CD4-positive, alpha-beta memory T cell (primary cell): ENCODE measurements around the gene ZFP36L2. TPM values are rescaled to one million over a fixed set of nuclear protein-coding genes. Genes with fewer than 3 reads are reported as not detected.

Experiments
- CTCF ChIA-PET: fragments of 350-600 bp; sonication (Branson Sonifier 250); formaldehyde crosslinking; loops from one replicate; lab custom pipeline; 2021; ENCODE audit warnings: inconsistent platforms; ENCODE audit not compliant: partially characterized antibody; lab: Charles Lee
- POLR2A ChIA-PET: fragments of 350-600 bp; sonication (Branson Sonifier 250); formaldehyde crosslinking; loops from one replicate; lab custom pipeline; 2021; ENCODE audit not compliant: partially characterized antibody; lab: Charles Lee
- DNase-seq, 5 donors: peaks; one replicate each; pipeline versions ENCODE4 v3.0.0 to v3.0.0-alpha.2; 2020 to 2022; ENCODE audit warnings: mixed read lengths in 1 of 5
- H3K27ac ChIP-seq: one replicate; pipeline ENCODE4 v1.7.0; 2013; ENCODE audit warnings: low read depth, low read length
- H3K27me3 ChIP-seq: 2 replicates; pipeline ENCODE4 v1.7.0; 2013; ENCODE audit warnings: mild to moderate bottlenecking, low read length, moderate library complexity; ENCODE audit not compliant: insufficient read depth
- H3K36me3 ChIP-seq: 2 replicates; pipeline ENCODE4 v1.7.0; 2013; ENCODE audit warnings: mild to moderate bottlenecking, low read length, moderate library complexity; ENCODE audit not compliant: insufficient read depth
- H3K4me1 ChIP-seq: 2 replicates; pipeline ENCODE4 v1.7.0; 2013; ENCODE audit warnings: mild to moderate bottlenecking, low read length, moderate library complexity; ENCODE audit not compliant: insufficient read depth
- H3K4me3 ChIP-seq, 2 donors: one replicate each; pipeline ENCODE4 v1.7.0; 2013; ENCODE audit warnings: low read length in 2 of 2, mild to moderate bottlenecking in 1 of 2
- H3K9me3 ChIP-seq, 2 donors: one replicate each; pipeline ENCODE4 v1.7.0; 2013; ENCODE audit warnings: low read length in 2 of 2, control low read depth in 1 of 2; ENCODE audit not compliant: control insufficient read depth in 1 of 2
- H3K27ac Mint-ChIP-seq, 7 donors: one replicate each; pipeline ENCODE4 v1.8.0; 2020 to 2021; ENCODE audit warnings: mixed read lengths in 7 of 7, mild to moderate bottlenecking in 6 of 7, inconsistent platforms in 3 of 7, moderate library complexity in 3 of 7
- H3K27me3 Mint-ChIP-seq, 2 donors: one replicate each; pipeline ENCODE4 v1.8.0; 2020 to 2021; ENCODE audit warnings: mixed read lengths in 2 of 2
- H3K36me3 Mint-ChIP-seq, 2 donors: one replicate each; pipeline ENCODE4 v1.8.0; 2020 to 2021; ENCODE audit warnings: mixed read lengths in 2 of 2, inconsistent platforms in 1 of 2, mild to moderate bottlenecking in 1 of 2
- H3K4me1 Mint-ChIP-seq, 4 donors: one replicate each; pipeline ENCODE4 v1.8.0; 2020 to 2021; ENCODE audit warnings: mixed read lengths in 4 of 4, mild to moderate bottlenecking in 1 of 4
- H3K4me3 Mint-ChIP-seq, 8 donors: one replicate each; pipeline ENCODE4 v1.8.0; 2020 to 2021; ENCODE audit warnings: mixed read lengths in 8 of 8, mild to moderate bottlenecking in 7 of 8, moderate library complexity in 6 of 8, inconsistent platforms in 3 of 8
- H3K9me3 Mint-ChIP-seq, 8 donors: one replicate each; pipeline ENCODE4 v1.8.0; 2020 to 2021; ENCODE audit warnings: mixed read lengths in 8 of 8, mild to moderate bottlenecking in 5 of 8, inconsistent platforms in 3 of 8, moderate library complexity in 1 of 8
- intact Hi-C: fragments of 100-400 bp; cut with micrococcal nuclease; formaldehyde crosslinking; loops from one replicate; pipeline ENCODE4 v1.15.1; 2023
- polyA plus RNA-seq, 2 donors: library from polyadenylated mRNA; unstranded; fragments of 300-500 nt; fragmentation: Illumina TruSeq; gene quantifications; one replicate each; pipeline ENCODE4 v1.2.3, GENCODE V29; 2021
- total RNA-seq, 2 experiments: library from RNA; stranded (reverse); gene quantifications; one replicate each; pipeline ENCODE4 v1.2.3, GENCODE V29; 2021

Gene ZFP36L2
- total and polyA plus RNA-seq, 4 experiments from 2014 or later, result 271 to 523 (median 460) TPM

GRCh38 chr2:43233218-43234212 lies 7.1 kb upstream of the ZFP36L2 start:
- ChIA-PET POLR2A (no interaction called here), CTCF (interaction anchor here (8.8 kb wide), 1 partner anchor 101 kb away, joined by 445 read pairs; no protein-coding TSS in a partner anchor)
- peaks cover 0 to 2% of the 10 kb centered on the region in 2 donors for H3K27me3 Mint-ChIP-seq
- Histone ChIP-seq H3K27me3 (no peaks in the 10 kb centered on the region), H3K4me3 (no peak overlapping the region), H3K9me3 (no peaks in the 10 kb centered on the region), H3K36me3 (no peaks in the 10 kb centered on the region), H3K4me1 (peaks cover 21% of the 10 kb centered on the region), H3K27ac (no peak overlapping the region)
- H3K9me3 Mint-ChIP-seq, result peaks cover 0 to 8% (median 0%) of the 10 kb centered on the region in 8 donors
- H3K36me3 Mint-ChIP-seq, result peaks cover 9 to 26% of the 10 kb centered on the region in 2 donors
- peaks cover 16 to 28% (median 21%) of the 10 kb centered on the region in 4 donors for H3K4me1 Mint-ChIP-seq
- DNase-seq, result no peak
- peak overlapping the region in 6 of 7 donors; percentile 5 to 65 (median 56) for H3K27ac Mint-ChIP-seq
- H3K4me3 Mint-ChIP-seq, result peak overlapping the region in 1 of 8 donors; percentile 10
- intact Hi-C loops, result no loop called here

- Mint-ChIP-seq H3K4me1 (peaks cover 17 to 33% (median 23%) of the 10 kb centered on the region in 4 donors), H3K27me3 (peaks cover 0 to 2% of the 10 kb centered on the region in 2 donors), H3K36me3 (peaks cover 9 to 30% of the 10 kb centered on the region in 2 donors), H3K9me3 (peaks cover 0 to 9% (median 0%) of the 10 kb centered on the region in 8 donors), H3K4me3 (peak overlapping the region in 1 of 8 donors; percentile 10), H3K27ac (peak overlapping the region in 5 of 7 donors; percentile 4 to 93 (median 70))
- H3K27me3 ChIP-seq, result no peaks in the 10 kb centered on the region
- no peaks in the 10 kb centered on the region for H3K36me3 ChIP-seq
- no peak for DNase-seq
- peaks cover 26% of the 10 kb centered on the region for H3K4me1 ChIP-seq
- no peaks in the 10 kb centered on the region for H3K9me3 ChIP-seq
- no peak overlapping the region for H3K27ac ChIP-seq
- intact Hi-C loops, result no loop called here
- ChIA-PET CTCF (interaction anchor here (0.9 to 8.8 kb wide), 2 partner anchors 98 to 253 kb away, joined by 3 to 445 read pairs; no protein-coding TSS in a partner anchor), POLR2A (interaction anchor here (20.3 to 46.5 kb wide), 2 partner anchors 25 to 79 kb away, joined by 1138 to 6960 read pairs; no protein-coding TSS in a partner anchor)
- H3K4me3 ChIP-seq, result no peak overlapping the region
Observed at GRCh38 chr2:43230951-43231827, 4.8 kb upstream of the ZFP36L2 start.

DNA sequence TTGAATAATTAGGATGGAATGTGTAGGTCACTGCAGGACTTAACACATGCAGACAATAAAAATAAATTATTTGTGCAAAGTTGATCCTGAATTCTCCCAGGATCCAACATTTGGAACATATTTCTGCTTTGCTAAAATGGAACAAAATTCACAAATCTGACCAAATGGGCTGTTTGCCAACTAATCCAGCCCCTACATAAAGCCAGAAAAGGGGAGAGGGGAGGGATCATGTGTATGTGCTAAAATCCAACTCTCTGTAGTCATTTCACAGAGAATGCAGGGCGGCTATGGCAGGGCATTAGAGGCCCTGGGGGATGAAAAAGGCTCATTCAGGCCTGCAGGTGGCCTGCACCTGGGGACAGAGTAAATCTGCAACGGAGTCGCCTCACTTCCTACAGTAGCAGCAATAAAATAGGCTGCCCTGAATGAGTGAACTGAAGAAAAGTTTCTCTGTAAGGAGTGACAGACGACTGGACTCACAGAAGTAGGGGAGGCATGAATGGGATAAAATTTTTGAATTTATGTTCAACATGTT lies 4.0 kb upstream of the ZFP36L2 start:
- H3K4me3 Mint-ChIP-seq, result no peak overlapping the region
- DNase-seq, result no peak
- Histone ChIP-seq H3K27ac (peak overlapping the region; percentile 6), H3K27me3 (no peaks in the 10 kb centered on the region), H3K36me3 (peaks cover 7% of the 10 kb centered on the region), H3K4me3 (no peak overlapping the region), H3K9me3 (no peaks in the 10 kb centered on the region), H3K4me1 (peaks cover 26% of the 10 kb centered on the region)
- peaks cover 16 to 33% (median 23%) of the 10 kb centered on the region in 4 donors for H3K4me1 Mint-ChIP-seq
- CTCF ChIA-PET, result interaction anchor here (1.3 to 8.8 kb wide), 5 partner anchors 11 to 254 kb away, joined by 3 to 445 read pairs (median 58); no protein-coding TSS in a partner anchor
- peaks cover 0 to 17% (median 0%) of the 10 kb centered on the region in 8 donors for H3K9me3 Mint-ChIP-seq
- intact Hi-C loops, result no loop called here
- H3K36me3 Mint-ChIP-seq, result peaks cover 12 to 35% of the 10 kb centered on the region in 2 donors
- peaks cover 0 to 2% of the 10 kb centered on the region in 2 donors for H3K27me3 Mint-ChIP-seq
- POLR2A ChIA-PET, result interaction anchor here (1.8 to 46.5 kb wide), 4 partner anchors 25 to 283 kb away, joined by 4 to 6960 read pairs (median 572); no protein-coding TSS in a partner anchor
- peak overlapping the region in 3 of 7 donors; percentile 4 to 94 (median 93) for H3K27ac Mint-ChIP-seq

- peak overlapping the region; percentile 90 to 98 (median 94) for H3K27ac Mint-ChIP-seq
- ChIA-PET CTCF (interaction anchor here (0.5 to 8.8 kb wide), 57 partner anchors 9 to 567 kb away, joined by 3 to 445 read pairs (median 5); partner anchors contain the start of gene THADA), POLR2A (interaction anchor here (0.5 to 46.5 kb wide), 20 partner anchors 10 to 418 kb away, joined by 3 to 6960 read pairs (median 6); partner anchors contain the start of gene THADA)
- peaks cover 16 to 33% (median 23%) of the 10 kb centered on the region in 4 donors for H3K4me1 Mint-ChIP-seq
- peak overlapping the region in 1 of 2 donors; percentile 88 for H3K4me3 ChIP-seq
- peak overlapping the region; percentile 82 to 99 (median 90) for H3K4me3 Mint-ChIP-seq
- peaks cover 0 to 24% (median 1%) of the 10 kb centered on the region in 8 donors for H3K9me3 Mint-ChIP-seq
- H3K27ac ChIP-seq, result peak overlapping the region; percentile 90
- peaks cover 0 to 2% of the 10 kb centered on the region in 2 donors for H3K27me3 Mint-ChIP-seq
- no peaks in the 10 kb centered on the region for H3K27me3 ChIP-seq
- intact Hi-C loops, result loop anchor here (1.0 to 5.0 kb wide), 12 partner anchors 9 to 768 kb away; partner anchors contain the start of genes LRPPRC and THADA
- peaks cover 20 to 38% of the 10 kb centered on the region in 2 donors for H3K36me3 Mint-ChIP-seq
- peak; percentile 28 to 70 (median 39) for DNase-seq
- H3K36me3 ChIP-seq, result peaks cover 17% of the 10 kb centered on the region
- no peaks in the 10 kb centered on the region for H3K9me3 ChIP-seq
- H3K4me1 ChIP-seq, result peaks cover 26% of the 10 kb centered on the region
Observed at GRCh38 chr2:43228756-43229659, 2.6 kb upstream of the ZFP36L2 start.

- H3K4me1 ChIP-seq, result peaks cover 26% of the 10 kb centered on the region
- CTCF ChIA-PET, result interaction anchor here (0.5 to 8.8 kb wide), 32 partner anchors 9 to 568 kb away, joined by 3 to 445 read pairs (median 7); partner anchors contain the start of gene THADA
- DNase-seq, result peak in 3 of 5 donors; percentile 19 to 26 (median 22)
- intact Hi-C loops, result loop anchor here (5.0 kb wide), 3 partner anchors 369 to 769 kb away; partner anchors contain the start of genes LRPPRC and THADA
- POLR2A ChIA-PET, result interaction anchor here (0.8 to 46.5 kb wide), 18 partner anchors 11 to 418 kb away, joined by 3 to 6960 read pairs (median 6); partner anchors contain the start of gene THADA
- H3K9me3 ChIP-seq, result no peaks in the 10 kb centered on the region
- peak overlapping the region in 1 of 2 donors; percentile 88 for H3K4me3 ChIP-seq
- peaks cover 16 to 33% (median 23%) of the 10 kb centered on the region in 4 donors for H3K4me1 Mint-ChIP-seq
- peaks cover 26 to 43% of the 10 kb centered on the region in 2 donors for H3K36me3 Mint-ChIP-seq
- H3K4me3 Mint-ChIP-seq, result peak overlapping the region; percentile 82 to 99 (median 90)
- H3K9me3 Mint-ChIP-seq, result peaks cover 0 to 28% (median 1%) of the 10 kb centered on the region in 8 donors
- H3K27ac ChIP-seq, result peak overlapping the region; percentile 90
- H3K27me3 Mint-ChIP-seq, result peaks cover 0 to 2% of the 10 kb centered on the region in 2 donors
- H3K27me3 ChIP-seq, result no peaks in the 10 kb centered on the region
- peak overlapping the region; percentile 90 to 98 (median 94) for H3K27ac Mint-ChIP-seq
- H3K36me3 ChIP-seq, result peaks cover 24% of the 10 kb centered on the region
Observed at GRCh38 chr2:43228321-43228751, 1.9 kb upstream of the ZFP36L2 start.
